HepG2 (cell line): Measurements from ENCODE around the gene ABCC2. TPM values are rescaled to one million over a fixed set of nuclear protein-coding genes. Genes with fewer than 3 reads are reported as not detected.
A peak's percentile ranks its signal among the peaks of the same experiment; 100 is the strongest.

Experiments
- CCAR2 ChIP-seq: fragments of 200-400 bp; formaldehyde crosslinking; optimal IDR thresholded peaks from 2 replicates; pipeline ENCODE3; 2018; ENCODE audit warnings: low read depth, mild to moderate bottlenecking, low read length, moderate library complexity
- DNMT1 ChIP-seq: sonication (generic); formaldehyde crosslinking; IDR thresholded peaks from 2 replicates; pipeline ENCODE4 v1.5.1; 2020; ENCODE audit warnings: mild to moderate bottlenecking, missing genetic modification reagents
- ERF ChIP-seq: IDR thresholded peaks from 2 replicates; pipeline ENCODE4 v1.6.1; 2018; ENCODE audit warnings: missing biosample characterization, missing genetic modification reagents
- FOSL2 ChIP-seq: sonication (generic); formaldehyde crosslinking; IDR thresholded peaks from 2 replicates; pipeline ENCODE4 v1.4.0; 2020; ENCODE audit warnings: missing genetic modification reagents
- GATAD2A ChIP-seq: IDR thresholded peaks from 2 replicates; pipeline ENCODE4 v1.6.1; 2016
- HDAC1 ChIP-seq: sonication (generic); formaldehyde crosslinking; IDR thresholded peaks from 2 replicates; pipeline ENCODE4 v1.5.1; 2020; ENCODE audit warnings: mild to moderate bottlenecking, missing genetic modification reagents
- JARID2 ChIP-seq: sonication (generic); formaldehyde crosslinking; IDR thresholded peaks from 2 replicates; pipeline ENCODE4 v1.8.1; 2023; ENCODE audit warnings: missing genetic modification reagents, inconsistent platforms; ENCODE audit not compliant: insufficient replicate concordance
- MAFK ChIP-seq, 2 experiments: IDR thresholded peaks in 1 of 2; conservative IDR thresholded peaks in 1 of 2; 2 replicates each; pipeline ENCODE4 v1.6.1; 2011; ENCODE audit warnings: improper control_type of control experiment in 2 of 2, low read length in 2 of 2
- MBNL3 ChIP-seq: fragments of 250-450 bp; sonication (Bioruptor Pico); conservative IDR thresholded peaks from 2 replicates; pipeline ENCODE4 v1.8.0; 2022; ENCODE audit warnings: mild to moderate bottlenecking, inconsistent platforms
- MED1 ChIP-seq: sonication (generic); formaldehyde crosslinking; IDR thresholded peaks from 2 replicates; pipeline ENCODE4 v1.4.0; 2020; ENCODE audit warnings: missing genetic modification reagents
- NFE2L2 ChIP-seq: fragments of 150-350 bp; IDR thresholded peaks from 2 replicates; pipeline ENCODE4 v1.6.1; 2014; ENCODE audit warnings: low read length
- POLR2AphosphoS5 ChIP-seq: IDR thresholded peaks from 2 replicates; pipeline ENCODE4 v1.6.1; 2012; ENCODE audit warnings: low read depth, low read length
- RARG ChIP-seq: sonication (generic); formaldehyde crosslinking; IDR thresholded peaks from 2 replicates; pipeline ENCODE4 v1.4.0; 2020; ENCODE audit warnings: low read depth, mild to moderate bottlenecking, missing genetic modification reagents
- RBFOX2 ChIP-seq: fragments of 200-400 bp; formaldehyde crosslinking; IDR thresholded peaks from 2 replicates; pipeline ENCODE4 v1.6.1; 2017; ENCODE audit warnings: low read depth, mild to moderate bottlenecking, low read length
- SAFB2 ChIP-seq: sonication (generic); formaldehyde crosslinking; IDR thresholded peaks from 2 replicates; pipeline ENCODE4 v1.5.1; 2020; ENCODE audit warnings: missing genetic modification reagents, low read depth, mild to moderate bottlenecking, borderline replicate concordance
- TAF1 ChIP-seq: sonication (generic); formaldehyde crosslinking; IDR thresholded peaks from 2 replicates; pipeline ENCODE4 v1.4.0; 2020; ENCODE audit warnings: missing genetic modification reagents
- ZFY ChIP-seq: sonication (generic); formaldehyde crosslinking; IDR thresholded peaks from 2 replicates; pipeline ENCODE4 v1.4.0; 2020; ENCODE audit warnings: missing genetic modification reagents
- ZIK1 ChIP-seq: sonication (generic); formaldehyde crosslinking; IDR thresholded peaks from 2 replicates; pipeline ENCODE4 v1.5.0; 2020; ENCODE audit warnings: mild to moderate bottlenecking, low read depth, missing genetic modification reagents, borderline replicate concordance
- ZKSCAN1 ChIP-seq: fragments of 150-350 bp; IDR thresholded peaks from 2 replicates; pipeline ENCODE4 v1.6.1; 2014; ENCODE audit warnings: low read length
- ZKSCAN8 ChIP-seq: IDR thresholded peaks from 2 replicates; pipeline ENCODE4 v1.6.1; 2016; ENCODE audit warnings: borderline replicate concordance, missing genetic modification reagents, missing compliant biosample characterization
- ZNF230 ChIP-seq: sonication (generic); formaldehyde crosslinking; IDR thresholded peaks from 2 replicates; pipeline ENCODE4 v1.4.0; 2020; ENCODE audit warnings: mild to moderate bottlenecking, missing genetic modification reagents
- ZSCAN31 ChIP-seq: sonication (generic); formaldehyde crosslinking; IDR thresholded peaks from 2 replicates; pipeline ENCODE4 v1.5.0; 2020; ENCODE audit warnings: low read depth, mild to moderate bottlenecking, missing genetic modification reagents
- polyA plus RNA-seq, 8 experiments: library from polyadenylated mRNA; depleted of rRNA in 3 of 8; stranded (reverse) in 7 of 8; unstranded in 1 of 8; fragments of >200 nt; fragmentation: Illumina TruSeq in 4 of 8; extraction: Trizol in 4 of 8; gene quantifications; 2 replicates each; pipeline versions ENCODE4 v1.2.1 to v1.2.3, GENCODE V29; 2011 to 2016; ENCODE audit warnings: low read depth in 4 of 8, missing spikeins in 1 of 8, mixed read lengths in 1 of 8; ENCODE audit not compliant: insufficient read depth in 1 of 8
- total RNA-seq, 5 experiments: library from RNA; depleted of rRNA; stranded (reverse); fragments of >200 nt; fragmentation: Illumina TruSeq; extraction: Trizol; gene quantifications; 2 replicates each; pipeline ENCODE4 v1.2.3, GENCODE V29; 2016; ENCODE audit warnings: low read depth in 1 of 5
- TF ChIP-seq, protein P1 (sequence below): sonication (generic); formaldehyde crosslinking; IDR thresholded peaks from 2 replicates; pipeline ENCODE4 v1.4.0; 2020; ENCODE audit warnings: low read depth, mild to moderate bottlenecking, missing genetic modification reagents
- TF ChIP-seq, protein P2 (sequence below): IDR thresholded peaks from 2 replicates; pipeline ENCODE4 v1.6.1; 2016
- TF ChIP-seq, protein P3 (sequence below): sonication (generic); formaldehyde crosslinking; IDR thresholded peaks from 2 replicates; pipeline ENCODE4 v1.4.0; 2020; ENCODE audit warnings: mild to moderate bottlenecking, missing genetic modification reagents
- TF ChIP-seq, protein P4 (sequence below): sonication (generic); formaldehyde crosslinking; IDR thresholded peaks from 2 replicates; pipeline ENCODE4 v1.8.0; 2022; ENCODE audit warnings: mild to moderate bottlenecking, missing genetic modification reagents

Gene ABCC2
- total and polyA plus RNA-seq, 2 of the 13 experiments (the other 11 are each of a cell fraction or from before 2014, with no cell fraction given) = 181 to 497 TPM

DNA sequence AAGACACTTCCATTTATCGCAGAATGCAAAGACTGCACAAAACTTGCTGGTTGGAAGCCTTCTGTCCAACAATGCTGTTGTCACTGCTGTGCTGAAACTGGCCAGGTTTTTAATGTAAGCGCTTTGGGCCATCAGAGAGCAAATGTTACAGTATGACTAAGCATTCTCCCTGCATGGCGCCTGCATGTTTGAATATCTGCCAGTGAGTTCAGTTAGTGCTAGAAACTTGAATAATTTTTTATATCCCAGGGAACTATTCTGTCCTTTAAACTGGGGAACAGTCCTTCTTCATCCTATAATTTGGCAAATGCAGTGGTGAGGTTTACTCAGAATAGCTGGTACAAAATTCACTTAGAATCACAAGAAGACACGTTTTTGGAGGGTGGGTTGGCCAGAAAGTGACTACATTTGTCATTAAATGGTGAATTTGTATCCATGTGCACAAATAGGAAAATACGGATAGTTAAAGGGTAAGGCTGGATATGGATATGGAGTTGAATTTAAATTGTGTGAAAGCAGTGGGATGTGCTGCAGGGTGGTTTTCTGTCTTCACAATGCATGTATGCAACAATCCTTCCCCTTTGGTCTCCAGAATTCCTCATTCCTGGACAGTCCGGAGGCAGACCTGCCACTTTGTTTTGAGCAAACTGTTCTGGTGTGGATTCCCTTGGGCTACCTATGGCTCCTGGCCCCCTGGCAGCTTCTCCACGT lies 1.7 kb downstream of the ABCC2 start (continued):
- 0 out of 2 replicates have a peak, but pooled peaks have one; percentile 24 for TF ChIP-seq GATAD2A (CRISPR knock-in tag)
- peak; percentile 45 to 60 for TF ChIP-seq MAFK (conservative IDR thresholded peaks at IDR 0.05 in 1 of 2, IDR thresholded peaks at IDR 0.05 in 1 of 2; ENCODE audit: low read length in 2 of 2)
- no peak for TF ChIP-seq MBNL3 (CRISPR knock-in tag)
- 0 out of 2 replicates have a peak, but pooled peaks have one; percentile 31 for TF ChIP-seq MED1 (CRISPR knock-in tag)
- TF ChIP-seq DNMT1 (CRISPR knock-in tag) = no peak
- TF ChIP-seq ZKSCAN8 (CRISPR knock-in tag) = no peak
- 0 out of 2 replicates have a peak, but pooled peaks have one; percentile 3 for TF ChIP-seq ERF (CRISPR knock-in tag)
- TF ChIP-seq TAF1 = no peak
- no peak for TF ChIP-seq RARG (CRISPR knock-in tag)
- TF ChIP-seq FOSL2 = peak; percentile 46; the same call in 1 of the 2 replicates
- TF ChIP-seq, protein P1, sequence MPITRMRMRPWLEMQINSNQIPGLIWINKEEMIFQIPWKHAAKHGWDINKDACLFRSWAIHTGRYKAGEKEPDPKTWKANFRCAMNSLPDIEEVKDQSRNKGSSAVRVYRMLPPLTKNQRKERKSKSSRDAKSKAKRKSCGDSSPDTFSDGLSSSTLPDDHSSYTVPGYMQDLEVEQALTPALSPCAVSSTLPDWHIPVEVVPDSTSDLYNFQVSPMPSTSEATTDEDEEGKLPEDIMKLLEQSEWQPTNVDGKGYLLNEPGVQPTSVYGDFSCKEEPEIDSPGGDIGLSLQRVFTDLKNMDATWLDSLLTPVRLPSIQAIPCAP (CRISPR knock-in tag) = no peak
- TF ChIP-seq, protein P2, sequence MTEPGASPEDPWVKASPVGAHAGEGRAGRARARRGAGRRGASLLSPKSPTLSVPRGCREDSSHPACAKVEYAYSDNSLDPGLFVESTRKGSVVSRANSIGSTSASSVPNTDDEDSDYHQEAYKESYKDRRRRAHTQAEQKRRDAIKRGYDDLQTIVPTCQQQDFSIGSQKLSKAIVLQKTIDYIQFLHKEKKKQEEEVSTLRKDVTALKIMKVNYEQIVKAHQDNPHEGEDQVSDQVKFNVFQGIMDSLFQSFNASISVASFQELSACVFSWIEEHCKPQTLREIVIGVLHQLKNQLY (CRISPR knock-in tag) = no peak
- TF ChIP-seq POLR2AphosphoS5 = peak; percentile 39; the same call in 1 of the 2 replicates
- TF ChIP-seq ZSCAN31 = 0 out of 2 replicates have a peak, but pooled peaks have one; percentile 48
- TF ChIP-seq, protein P3, sequence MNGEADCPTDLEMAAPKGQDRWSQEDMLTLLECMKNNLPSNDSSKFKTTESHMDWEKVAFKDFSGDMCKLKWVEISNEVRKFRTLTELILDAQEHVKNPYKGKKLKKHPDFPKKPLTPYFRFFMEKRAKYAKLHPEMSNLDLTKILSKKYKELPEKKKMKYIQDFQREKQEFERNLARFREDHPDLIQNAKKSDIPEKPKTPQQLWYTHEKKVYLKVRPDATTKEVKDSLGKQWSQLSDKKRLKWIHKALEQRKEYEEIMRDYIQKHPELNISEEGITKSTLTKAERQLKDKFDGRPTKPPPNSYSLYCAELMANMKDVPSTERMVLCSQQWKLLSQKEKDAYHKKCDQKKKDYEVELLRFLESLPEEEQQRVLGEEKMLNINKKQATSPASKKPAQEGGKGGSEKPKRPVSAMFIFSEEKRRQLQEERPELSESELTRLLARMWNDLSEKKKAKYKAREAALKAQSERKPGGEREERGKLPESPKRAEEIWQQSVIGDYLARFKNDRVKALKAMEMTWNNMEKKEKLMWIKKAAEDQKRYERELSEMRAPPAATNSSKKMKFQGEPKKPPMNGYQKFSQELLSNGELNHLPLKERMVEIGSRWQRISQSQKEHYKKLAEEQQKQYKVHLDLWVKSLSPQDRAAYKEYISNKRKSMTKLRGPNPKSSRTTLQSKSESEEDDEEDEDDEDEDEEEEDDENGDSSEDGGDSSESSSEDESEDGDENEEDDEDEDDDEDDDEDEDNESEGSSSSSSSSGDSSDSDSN (CRISPR knock-in tag) = no peak
- no peak for TF ChIP-seq ZIK1 (CRISPR knock-in tag)
- no peak for TF ChIP-seq CCAR2
- peak; percentile 68 for TF ChIP-seq RBFOX2
- no peak for TF ChIP-seq ZKSCAN1
- TF ChIP-seq NFE2L2 = peak; percentile 86
- TF ChIP-seq ZNF230 (CRISPR knock-in tag) = 0 out of 2 replicates have a peak, but pooled peaks have one; percentile 30
- TF ChIP-seq, protein P4, sequence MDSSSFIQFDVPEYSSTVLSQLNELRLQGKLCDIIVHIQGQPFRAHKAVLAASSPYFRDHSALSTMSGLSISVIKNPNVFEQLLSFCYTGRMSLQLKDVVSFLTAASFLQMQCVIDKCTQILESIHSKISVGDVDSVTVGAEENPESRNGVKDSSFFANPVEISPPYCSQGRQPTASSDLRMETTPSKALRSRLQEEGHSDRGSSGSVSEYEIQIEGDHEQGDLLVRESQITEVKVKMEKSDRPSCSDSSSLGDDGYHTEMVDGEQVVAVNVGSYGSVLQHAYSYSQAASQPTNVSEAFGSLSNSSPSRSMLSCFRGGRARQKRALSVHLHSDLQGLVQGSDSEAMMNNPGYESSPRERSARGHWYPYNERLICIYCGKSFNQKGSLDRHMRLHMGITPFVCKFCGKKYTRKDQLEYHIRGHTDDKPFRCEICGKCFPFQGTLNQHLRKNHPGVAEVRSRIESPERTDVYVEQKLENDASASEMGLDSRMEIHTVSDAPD (CRISPR knock-in tag) = no peak
- no peak for TF ChIP-seq SAFB2 (CRISPR knock-in tag)
- TF ChIP-seq ZFY (CRISPR knock-in tag) = 0 out of 2 replicates have a peak, but pooled peaks have one; percentile 31
- 0 out of 2 replicates have a peak, but pooled peaks have one; percentile 13 for TF ChIP-seq HDAC1 (CRISPR knock-in tag)
- TF ChIP-seq JARID2 = no peak
